ENCODE measurements around the gene KRTAP5-7.
A peak's percentile ranks its signal among the peaks of the same experiment; 100 is the strongest.
"Not testable (repeated sequence)": the region's sequence is repeated elsewhere in the genome, so short reads cannot be mapped to it uniquely, and the experiment has no call there.

KRTAP5-7 gene

DNA sequence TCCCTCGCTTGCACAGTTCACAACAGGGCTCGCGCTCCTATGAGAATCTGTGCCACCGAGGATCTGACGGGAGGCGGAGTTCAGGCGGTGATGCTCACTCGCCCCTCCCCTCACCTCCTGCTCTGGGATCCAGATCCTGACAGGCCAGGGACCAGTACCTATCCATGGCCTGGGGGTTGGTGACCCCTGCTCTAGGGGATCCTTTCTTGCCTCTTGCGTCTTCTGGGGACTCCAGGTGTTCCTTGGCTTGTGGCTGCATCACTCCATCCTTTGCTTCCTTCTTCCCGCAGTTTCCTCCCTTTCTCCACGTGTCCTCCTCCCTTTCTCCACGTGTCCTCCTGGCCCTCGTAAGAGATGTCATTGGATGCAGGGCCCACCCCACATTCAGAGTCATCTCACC, 30.6 kb upstream of the KRTAP5-7 start:
- no peak for DNase-seq (ENCODE audit: low spot score)

DNA sequence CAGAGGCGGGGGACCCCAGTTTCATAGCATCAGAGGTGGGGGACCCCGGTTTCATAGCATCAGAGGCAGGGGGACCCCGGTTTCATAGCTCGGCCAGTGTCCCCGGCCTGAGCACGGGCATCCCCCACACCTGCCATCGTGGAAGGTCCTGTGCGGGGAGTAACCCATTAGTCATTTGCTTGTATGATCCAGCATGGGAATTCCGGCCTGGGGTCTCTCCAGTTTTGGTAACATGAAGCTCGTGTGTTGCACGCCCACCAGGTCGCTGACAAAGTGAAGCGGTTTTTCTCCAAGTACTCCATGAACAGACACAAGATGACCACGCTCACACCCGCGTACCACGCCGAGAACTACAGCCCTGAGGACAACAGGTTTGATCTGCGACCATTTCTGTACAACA, 29.0 kb upstream of the KRTAP5-7 start:
- DNase-seq (ENCODE audit: low spot score), result no peak

DNA sequence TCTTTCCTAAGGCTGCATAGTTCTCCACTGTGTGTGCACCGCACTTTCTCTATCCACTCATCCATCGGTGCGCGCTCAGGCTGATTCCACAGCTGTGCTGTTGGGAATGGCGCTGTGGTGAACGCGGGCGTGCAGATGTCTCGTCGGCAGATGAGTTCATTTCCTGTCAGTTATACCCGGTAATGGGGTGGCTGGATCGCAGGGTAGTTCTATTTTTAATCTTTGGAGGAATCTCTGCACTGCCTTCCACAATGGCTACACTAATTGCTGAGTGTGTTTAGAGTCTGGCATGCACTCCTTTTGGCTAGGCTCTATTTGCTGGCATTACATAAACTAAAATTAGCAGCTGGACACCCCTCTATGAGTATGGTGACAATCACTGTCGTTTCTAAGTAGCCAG, 27.9 kb upstream of the KRTAP5-7 start:
- peak; percentile 76 for DNase-seq (ENCODE audit: low spot score)

DNA sequence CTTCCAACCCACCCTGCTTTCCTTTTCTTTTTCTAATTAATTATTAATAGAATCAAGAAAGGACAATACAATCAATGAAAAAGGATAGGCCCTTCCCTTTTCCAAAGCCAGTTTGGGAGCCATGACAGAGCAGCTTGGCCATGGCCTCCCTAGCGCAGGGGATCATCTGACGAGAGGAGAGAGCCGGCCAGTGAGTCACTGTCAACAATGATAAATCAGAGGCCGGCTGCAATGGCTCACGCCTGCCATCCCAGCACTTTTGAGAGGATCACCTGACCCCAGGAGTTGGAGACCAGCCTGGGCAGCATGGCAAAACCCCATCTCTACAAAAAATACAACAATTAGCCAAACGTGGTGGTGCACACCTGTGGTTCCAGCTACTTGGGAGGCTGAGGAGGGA, 27.5 kb upstream of the KRTAP5-7 start:
- DNase-seq (ENCODE audit: low spot score), result no peak

DNA sequence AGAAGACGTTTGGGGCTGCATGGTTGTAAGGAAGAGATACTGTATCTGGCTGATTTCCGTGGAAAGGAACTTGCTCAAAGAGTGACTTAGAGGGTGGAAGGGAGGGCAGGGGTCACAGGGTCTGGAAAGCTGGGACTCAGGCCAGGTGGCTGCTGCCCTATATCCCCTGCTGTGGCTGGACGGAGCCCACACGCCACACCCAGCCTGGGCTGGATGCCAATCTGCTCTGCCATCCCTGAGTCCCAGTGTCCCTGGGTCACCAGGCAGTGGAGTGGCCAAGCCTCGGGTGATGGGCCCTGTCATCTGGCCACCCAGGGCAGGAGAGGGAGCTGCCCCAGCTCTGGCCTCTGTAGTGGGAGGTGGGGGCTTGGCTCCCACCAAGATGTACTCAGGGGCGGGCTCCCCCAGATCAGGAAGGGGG, 26.5 kb upstream of the KRTAP5-7 start:
- no peak for DNase-seq (ENCODE audit: low spot score)

DNA sequence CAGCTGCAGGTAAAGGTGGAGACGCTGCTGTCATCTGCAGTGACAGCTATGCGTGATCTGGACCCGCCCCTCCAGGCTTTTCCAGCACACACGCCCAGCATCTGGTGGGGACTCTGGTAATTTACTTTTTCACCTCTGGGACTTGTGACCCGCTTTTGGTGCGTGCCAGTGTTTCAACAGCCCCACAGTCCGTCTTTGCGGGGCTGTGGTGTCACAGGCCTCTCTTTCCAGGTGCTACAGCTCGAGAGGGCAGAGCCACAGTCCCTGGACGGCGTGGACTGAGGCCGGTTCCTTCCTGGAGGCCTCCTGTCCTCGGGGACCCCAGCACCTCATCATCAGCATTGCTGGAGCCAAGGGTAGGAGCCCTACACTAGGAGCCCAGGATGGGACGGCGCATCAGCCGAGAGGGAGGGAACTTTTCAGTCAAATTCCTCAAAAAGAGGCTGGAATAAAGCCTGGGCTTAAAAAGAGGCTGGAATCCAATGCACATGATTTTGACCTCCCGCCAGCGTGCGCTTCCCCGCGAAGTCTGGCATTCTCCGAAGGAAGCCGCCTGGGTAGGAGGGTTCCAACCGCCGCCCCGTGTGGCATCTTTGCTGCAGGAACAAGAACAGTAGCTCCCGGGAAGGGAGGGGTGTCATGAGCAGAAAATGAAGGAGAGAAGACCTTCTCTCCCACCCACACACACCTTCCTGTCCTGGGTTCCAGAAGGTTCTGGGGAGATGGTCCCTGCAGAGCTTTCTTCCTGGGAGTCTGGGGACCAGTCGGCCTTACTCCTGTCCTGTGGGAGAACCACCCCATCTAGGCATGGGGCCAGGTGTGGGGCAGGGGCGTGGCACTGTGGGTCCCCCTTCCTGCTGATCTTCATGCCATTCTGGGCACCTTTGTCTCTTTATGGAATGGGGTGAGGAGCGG, 25.7 kb upstream of the KRTAP5-7 start:
- DNase-seq (ENCODE audit: low spot score), result no peak

DNA sequence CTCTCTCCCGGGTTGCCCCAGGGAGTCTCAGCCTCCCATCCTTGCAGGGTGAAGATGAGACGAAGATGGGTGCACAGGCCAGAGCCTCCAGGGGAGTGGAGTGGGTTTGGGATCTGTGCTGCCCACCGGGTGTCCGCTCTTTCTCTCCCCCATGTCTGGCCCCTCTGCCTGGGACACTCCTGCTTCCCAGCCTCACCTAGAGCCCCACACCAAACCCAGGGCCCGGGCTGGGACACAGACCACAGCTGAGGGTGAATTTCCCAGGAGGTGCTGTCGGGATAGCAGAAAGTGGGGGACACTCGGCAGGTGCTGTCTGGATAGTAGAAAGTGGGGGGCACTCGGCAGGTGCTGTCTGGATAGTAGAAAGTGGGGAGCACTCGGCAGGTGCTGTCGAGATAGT, 25.0 kb upstream of the KRTAP5-7 start:
- no peak for DNase-seq (ENCODE audit: low spot score)

DNA sequence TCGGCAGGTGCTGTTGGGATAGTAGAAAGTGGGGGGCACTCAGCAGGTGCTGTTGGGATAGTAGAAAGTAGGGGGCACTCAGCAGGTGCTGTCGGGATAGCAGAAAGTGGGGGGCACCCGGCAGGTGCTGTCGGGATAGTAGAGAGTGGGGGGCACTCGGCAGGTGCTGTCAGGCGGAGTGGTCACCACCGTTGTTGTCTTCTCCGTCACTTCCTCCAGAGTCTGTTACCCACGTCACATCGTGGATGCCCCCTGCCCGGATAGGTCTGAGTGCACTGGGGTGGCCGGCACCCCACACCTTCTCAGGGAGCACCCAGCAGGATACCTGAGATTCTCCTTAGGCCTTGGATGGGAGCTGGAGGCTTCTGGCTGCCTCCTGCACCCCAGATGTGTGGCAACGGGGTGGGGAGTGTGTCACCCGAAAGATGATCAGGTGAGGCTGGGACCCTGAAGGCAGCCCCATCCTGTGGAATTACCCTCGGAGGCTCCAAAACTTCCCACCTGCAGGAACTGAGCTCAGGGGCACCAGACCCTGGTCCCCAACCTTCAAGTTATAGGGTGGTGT, 24.1 kb upstream of the KRTAP5-7 start:
- no peak for DNase-seq (ENCODE audit: low spot score)

DNA sequence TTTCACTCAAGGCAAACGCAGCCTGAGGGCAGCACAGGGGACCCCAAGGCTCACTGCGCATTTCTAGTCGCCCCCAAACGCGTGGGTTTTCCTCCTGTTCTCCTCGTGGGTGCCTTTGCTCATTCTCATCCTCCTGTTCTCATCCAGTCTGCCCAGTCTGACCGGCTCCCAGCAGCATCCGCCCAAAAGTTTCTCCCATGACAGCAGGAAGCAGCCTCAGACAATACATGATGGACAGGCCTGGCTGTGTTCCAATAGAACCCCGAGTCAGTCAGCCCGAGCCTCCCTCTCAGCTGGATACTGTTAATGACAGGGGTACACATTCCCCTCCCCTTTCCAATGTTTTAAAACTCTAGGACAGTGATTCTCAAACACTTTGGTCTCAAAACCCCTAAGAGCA, 22.5 kb upstream of the KRTAP5-7 start:
- no peak for DNase-seq (ENCODE audit: low spot score)

DNA sequence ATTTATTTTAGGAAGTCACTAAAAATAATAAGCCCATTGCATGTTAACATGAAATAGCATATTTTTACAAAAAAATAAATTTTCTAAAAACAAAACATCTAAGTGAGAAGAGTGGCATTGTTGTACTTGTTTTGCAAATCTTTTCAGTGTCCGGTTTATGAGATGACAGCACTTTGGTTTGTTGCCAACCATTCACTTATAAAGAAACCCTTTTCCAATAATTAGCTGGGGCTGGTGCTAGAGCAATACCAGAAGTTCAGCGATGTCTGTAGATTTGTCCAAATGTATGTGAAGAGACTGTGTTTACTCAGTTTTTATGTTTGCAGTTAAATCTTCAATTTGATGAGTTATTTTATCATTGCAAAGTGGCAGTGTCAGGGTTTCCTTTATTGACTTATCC, 22.1 kb upstream of the KRTAP5-7 start:
- no peak for DNase-seq (ENCODE audit: low spot score)

DNA sequence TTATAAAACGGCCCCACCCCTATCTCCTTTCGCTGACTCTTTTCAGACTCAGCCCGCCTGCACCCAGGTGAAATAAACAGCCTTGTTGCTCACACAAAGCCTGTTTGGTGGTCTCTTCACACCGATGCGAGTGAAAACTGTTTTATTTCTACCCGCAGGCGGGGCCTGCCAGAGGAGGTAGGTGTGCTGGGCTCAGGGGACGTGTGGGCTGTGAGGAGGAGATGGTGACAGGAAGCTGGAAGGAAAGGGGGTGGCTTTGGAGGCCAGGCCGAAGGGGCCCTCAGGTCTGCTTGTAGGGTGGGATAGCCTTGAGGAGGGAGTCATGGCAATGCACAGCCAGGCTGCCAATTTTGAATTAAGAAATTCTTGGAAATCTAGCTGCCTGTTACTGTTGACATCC, 21.3 kb upstream of the KRTAP5-7 start:
- DNase-seq (ENCODE audit: low spot score), result no peak

DNA sequence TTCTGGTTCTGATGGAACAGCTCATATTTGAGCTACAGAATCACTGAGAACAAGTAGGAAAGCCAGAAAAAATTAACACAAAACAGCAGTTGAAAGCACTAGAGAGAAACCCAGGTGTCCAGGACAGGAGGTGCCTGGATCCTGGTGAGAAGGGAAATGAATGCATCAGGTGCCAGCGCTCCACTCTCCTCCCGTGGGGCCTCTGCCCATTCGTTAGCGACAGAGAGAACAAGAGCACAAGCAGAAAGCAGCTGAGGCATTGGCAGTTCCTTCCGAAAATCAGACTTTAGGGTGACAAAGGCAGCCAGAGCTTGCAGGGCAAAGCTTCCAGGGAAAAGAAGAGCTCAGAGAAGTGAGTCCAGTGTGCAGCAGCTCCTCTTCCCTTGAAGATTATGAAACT, 20.0 kb upstream of the KRTAP5-7 start:
- DNase-seq (ENCODE audit: low spot score), result no peak

DNA sequence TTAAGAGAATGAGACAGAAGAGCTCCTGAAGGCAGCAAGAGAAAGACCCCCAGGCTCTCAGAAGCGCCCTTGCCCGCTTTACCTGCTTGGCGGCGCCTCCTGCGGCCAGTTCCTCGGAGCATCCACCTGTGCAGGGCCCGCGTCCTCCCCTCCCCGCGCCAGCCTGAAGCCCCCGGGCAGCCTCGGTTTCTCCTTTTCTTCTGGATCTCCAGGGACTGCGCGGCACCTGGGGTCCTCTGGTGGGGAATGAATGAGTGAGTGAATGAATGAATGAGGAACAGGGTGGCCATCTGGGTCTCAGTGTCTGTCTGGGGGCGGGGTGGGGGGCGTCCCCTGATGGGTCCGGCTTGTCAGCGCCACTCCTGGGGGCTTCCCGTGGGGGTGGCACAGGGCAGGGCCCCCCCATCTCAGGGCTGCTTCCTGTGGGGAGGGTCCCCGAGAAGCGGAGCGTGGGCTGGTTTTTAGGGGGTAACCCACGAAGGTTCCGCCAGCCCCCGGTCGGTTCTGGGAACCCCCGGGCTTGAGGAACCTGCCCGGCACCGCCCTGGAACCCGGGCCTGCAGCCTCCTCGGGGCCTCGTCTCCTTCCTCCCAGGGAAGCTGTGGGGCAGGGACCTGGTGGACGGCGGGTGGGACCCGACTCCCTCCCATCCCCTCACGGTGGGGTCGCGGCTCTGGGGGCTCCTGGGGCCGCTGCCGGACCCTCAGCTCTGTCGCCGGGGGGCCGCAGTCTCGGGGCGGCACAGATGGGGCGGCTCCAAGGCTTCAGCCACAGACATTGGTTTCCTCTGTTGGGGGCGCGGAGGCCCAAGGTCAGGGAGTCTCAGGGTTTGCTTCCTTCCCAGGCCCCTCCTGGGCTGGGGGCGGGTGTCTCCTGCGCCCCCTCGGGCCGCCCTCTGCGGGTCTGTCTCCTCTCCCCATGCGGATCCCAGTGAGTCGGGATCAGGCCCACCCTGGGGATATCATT, 8.3 kb upstream of the KRTAP5-7 start:
- no peak for DNase-seq (ENCODE audit: low spot score)

DNA sequence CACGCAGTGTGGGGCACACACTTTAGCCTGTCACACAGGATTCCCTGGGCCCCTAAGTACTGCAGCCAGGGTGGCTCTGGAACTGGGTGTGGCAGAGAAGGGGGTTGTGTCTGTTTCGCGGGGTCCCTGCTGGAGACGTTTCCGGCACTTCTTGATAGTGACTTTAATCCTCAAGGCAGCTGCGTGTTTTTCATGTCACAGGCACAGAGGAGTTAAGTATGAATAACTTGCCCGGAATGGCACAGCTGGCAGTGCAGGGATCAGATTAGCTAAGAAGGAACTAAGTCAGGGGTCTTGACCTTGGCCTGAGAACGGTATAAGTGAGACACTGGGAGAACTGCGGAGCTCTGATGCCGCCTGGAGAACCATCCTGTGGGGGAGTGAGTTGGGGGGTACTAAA, 7.5 kb upstream of the KRTAP5-7 start:
- no peak for DNase-seq (ENCODE audit: low spot score)

DNA sequence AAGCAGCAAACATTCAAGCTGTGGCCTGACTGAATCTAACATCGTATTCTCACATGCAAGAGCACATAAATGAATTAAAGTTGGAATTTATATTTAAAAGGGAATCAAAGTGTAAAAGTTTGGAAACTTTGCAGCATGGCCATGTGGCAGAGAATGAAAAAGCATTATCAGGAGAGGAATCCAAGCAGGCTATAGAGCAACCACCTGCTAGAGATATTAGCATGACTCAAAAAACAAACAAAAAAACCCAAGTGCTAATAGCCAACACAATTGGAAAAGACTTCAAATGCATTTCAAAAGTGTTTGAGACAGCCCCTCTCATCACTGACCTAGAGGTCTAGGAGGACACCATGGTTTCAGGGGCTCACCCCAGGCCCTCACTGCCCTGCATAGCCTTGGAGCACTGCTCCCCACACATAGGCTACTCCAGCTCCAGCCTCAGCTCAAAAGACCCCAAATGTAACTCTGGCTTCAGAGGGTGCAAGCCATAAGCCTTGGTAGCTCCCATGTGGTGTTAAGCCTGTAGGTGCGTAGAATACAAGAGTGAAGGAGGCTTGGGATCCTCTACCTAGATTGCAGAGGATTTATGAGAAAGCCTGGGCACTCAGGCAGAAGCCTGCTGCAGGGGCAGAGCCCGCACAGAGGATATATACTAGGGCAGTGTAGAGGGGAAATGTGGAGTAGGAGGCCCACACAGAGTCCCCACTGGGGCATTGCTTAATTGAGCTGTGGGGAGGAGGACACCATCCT, 1.7 kb upstream of the KRTAP5-7 start:
- no peak for DNase-seq (ENCODE audit: low spot score)

DNA sequence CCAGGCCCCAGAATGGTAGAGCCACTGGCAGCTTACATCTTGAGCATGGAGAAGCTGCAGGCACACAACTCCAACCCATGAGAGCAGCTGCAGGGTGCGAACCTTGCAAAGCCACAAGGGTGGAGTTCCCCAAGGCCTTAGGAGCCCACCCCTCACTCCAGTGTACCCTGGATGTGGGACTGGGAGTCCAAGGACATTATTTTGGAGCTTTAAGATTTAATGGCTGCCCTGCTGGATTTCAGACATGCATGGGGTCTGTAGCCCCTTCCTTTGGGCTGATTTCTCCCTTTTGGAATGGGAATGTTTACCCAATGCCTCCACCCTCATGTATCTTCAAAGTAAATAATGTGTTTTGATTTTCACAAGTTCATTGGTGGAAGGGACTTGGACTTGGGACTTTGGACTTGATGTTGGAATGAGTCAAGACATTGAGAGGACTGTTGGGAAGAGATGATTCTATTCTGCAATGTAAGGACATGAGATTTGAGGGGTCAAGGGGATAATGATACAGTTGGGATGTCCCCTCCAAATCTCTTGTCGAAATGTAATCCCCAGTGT, 1.1 kb upstream of the KRTAP5-7 start:
- DNase-seq (ENCODE audit: low spot score), result no peak

DNA sequence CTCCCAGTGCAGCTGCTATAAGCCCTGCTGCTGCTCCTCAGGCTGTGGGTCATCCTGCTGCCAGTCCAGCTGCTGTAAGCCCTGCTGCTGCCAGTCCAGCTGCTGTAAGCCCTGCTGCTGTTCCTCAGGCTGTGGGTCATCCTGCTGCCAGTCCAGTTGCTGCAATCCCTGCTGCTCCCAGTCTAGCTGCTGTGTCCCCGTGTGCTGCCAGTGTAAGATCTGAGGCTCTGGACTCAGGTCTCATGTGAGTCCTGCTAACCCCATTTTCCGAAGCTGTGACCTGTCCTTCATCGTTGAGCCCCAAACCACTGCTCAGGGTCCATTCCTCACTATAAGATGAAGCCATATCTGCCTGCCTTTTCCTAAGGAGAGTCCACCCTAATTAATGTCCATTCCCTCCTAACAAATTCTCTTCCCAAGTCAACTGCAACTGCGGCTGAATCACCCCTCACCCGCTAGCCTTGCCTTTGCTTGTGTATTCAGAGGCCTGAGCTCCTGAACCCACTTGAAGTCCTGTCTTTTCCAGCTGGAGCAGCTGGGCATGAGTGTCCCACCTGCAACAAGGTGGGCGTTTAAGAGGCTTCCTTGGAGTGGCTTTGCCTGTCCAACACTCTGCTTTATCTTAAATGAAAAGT, 626 bp downstream of the KRTAP5-7 start:
- DNase-seq (ENCODE audit: low spot score), result no peak

DNA sequence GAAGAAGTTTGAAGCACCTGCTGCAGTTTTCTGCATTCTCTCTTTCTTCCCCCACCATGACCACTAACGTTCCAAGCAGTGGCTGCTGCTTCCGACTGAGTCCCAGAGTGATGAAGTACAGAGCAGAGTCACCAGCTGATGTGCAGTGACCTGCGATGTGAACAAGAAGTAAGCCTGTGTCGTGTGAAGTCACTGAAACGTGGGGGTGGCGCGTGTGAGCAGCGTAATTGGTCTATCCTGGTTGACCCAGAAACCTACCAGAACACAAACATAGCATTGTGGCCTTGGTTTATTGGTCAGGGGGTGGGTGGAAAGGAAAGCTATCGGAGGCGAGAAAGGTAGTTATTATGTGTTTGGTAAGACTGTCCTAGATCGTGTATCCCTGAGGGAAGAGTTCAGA, 3.5 kb downstream of the KRTAP5-7 start:
- DNase-seq (ENCODE audit: low spot score), result no peak

DNA sequence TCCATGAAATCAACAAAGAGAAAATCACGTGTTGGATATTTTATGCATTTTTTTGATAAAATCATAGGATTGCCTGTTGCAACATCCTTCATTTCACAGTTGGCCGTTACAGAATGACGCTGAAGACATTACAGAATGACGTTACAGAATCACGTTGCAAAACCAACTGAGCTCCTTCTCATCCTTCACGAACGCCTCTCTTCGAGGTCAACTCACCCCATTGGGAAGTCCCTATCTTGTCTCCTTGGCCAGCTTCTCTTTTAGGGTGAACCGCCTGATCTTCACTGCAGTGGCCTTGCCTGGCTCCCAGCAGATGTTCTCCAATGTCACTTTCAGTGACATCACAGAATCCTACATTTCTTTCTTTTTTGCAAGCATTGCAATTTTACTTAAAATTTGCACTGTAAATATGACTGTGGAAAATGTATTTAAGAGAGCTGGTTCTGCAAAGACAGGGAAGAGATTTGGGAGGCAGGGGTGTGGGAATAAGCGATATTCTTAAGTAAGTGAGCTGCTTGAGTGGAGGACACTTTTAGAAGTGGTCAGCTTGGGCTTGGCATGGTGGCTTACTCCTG, 5.1 kb downstream of the KRTAP5-7 start:
- DNase-seq (ENCODE audit: low spot score), result no peak

DNA sequence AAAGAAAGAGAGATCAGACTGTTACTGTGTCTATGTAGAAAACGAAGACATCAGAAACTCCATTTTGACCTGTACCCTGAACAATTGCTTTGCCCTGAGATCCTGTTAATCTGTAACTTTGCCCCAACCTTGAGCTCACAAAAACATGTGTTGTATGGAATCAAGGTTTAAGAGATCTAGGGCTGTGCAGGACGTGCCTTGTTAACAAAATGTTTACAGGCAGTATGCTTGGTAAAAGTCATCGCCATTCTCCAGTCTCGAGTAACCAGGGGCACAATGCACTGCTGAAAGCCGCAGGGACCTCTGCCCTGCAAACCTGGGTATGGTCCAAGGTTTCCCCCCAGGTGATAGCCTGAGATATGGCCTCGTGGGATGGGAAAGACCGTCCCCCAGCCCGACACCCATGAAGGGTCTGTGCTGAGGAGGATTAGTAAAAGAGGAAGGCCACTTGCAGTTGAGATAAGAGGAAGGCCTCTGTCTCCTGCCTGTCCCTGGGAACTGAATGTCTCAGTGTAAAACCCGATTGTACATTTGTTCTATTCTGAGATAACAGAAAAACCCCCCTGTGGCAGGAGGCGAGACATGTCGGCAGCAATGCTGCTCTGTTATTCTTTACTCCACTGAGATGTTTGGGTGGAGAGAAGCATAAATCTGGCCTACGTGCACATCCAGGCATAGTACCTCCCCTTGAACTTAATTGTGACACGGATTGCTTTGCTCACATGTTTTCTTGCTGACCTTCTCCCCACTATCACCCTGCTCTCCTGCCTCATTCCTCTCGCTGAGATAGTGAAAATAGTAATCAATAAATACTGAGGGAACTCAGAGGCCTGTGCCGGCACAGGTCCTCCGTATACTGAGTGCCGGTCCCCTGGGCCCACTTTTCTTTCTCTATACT, 7.9 kb downstream of the KRTAP5-7 start:
- DNase-seq (ENCODE audit: low spot score), result not testable (repeated sequence)

Measured in GM03348 (cell line).